Neutrophil (primary cell): ENCODE data around the gene SLC6A1.

ENCODE experiments used
- H3K27ac ChIP-seq: fragments of 200-600 bp; sonication (generic); 2 replicates; pipeline ENCODE4 v1.5.1; 2016; ENCODE audit warnings: mild to moderate bottlenecking, moderate library complexity
- H3K27me3 ChIP-seq: fragments of 200-600 bp; sonication (generic); 2 replicates; pipeline ENCODE4 v1.6.0; 2016; ENCODE audit warnings: mild to moderate bottlenecking
- H3K36me3 ChIP-seq: fragments of 200-600 bp; sonication (generic); 2 replicates; pipeline ENCODE4 v1.5.1; 2017
- H3K4me1 ChIP-seq, 2 experiments: fragments of 200-600 bp in 1 of 2; sonication (generic) in 1 of 2; 1 replicate in 1 of 2; 2 replicates in 1 of 2; pipeline versions ENCODE4 v1.5.1 to v1.6.1; 2013 to 2016; ENCODE audit warnings: low read depth in 1 of 2, low read length in 1 of 2, mild to moderate bottlenecking in 1 of 2, moderate library complexity in 1 of 2; ENCODE audit not compliant: control insufficient read depth in 1 of 2, insufficient read depth in 1 of 2
- H3K4me3 ChIP-seq, 2 experiments: fragments of 200-600 bp in 1 of 2; sonication (generic) in 1 of 2; 1 replicate in 1 of 2; 2 replicates in 1 of 2; pipeline ENCODE4 v1.5.1; 2013 to 2016; ENCODE audit warnings: low read depth in 1 of 2, low read length in 1 of 2, mild to moderate bottlenecking in 1 of 2, moderate library complexity in 1 of 2
- H3K9me3 ChIP-seq: fragments of 200-600 bp; sonication (generic); 2 replicates; pipeline ENCODE4 v1.5.1; 2016
- CTCF ChIP-seq: fragments of 200-600 bp; sonication (generic); IDR thresholded peaks from 2 replicates; pipeline ENCODE4 v1.5.1; 2016; ENCODE audit warnings: antibody characterized with exemption

SLC6A1 gene

GRCh38 chr3:11014752-11015151 is 22.2 kb downstream of the SLC6A1 start:
- no peaks in the 10 kb centered on the region for H3K36me3 ChIP-seq
- no peaks in the 10 kb centered on the region for H3K9me3 ChIP-seq
- H3K27me3 ChIP-seq, result peaks cover 25% of the 10 kb centered on the region
- no peak for TF ChIP-seq CTCF
- no peaks in the 10 kb centered on the region for H3K4me1 ChIP-seq
- H3K4me3 ChIP-seq, result no peak overlapping the region
- no peak overlapping the region for H3K27ac ChIP-seq

- TF ChIP-seq CTCF, result no peak
Measured at GRCh38 chr3:11015369-11015768, 22.8 kb downstream of the SLC6A1 start.

GRCh38 chr3:11016727-11017126 is 24.2 kb downstream of the SLC6A1 start:
- no peaks in the 10 kb centered on the region for H3K9me3 ChIP-seq
- H3K4me3 ChIP-seq, result no peak overlapping the region
- no peaks in the 10 kb centered on the region for H3K4me1 ChIP-seq
- H3K27me3 ChIP-seq, result peaks cover 36% of the 10 kb centered on the region
- H3K27ac ChIP-seq, result no peak overlapping the region
- TF ChIP-seq CTCF, result no peak
- no peaks in the 10 kb centered on the region for H3K36me3 ChIP-seq

More at GRCh38 chr3:11015369-11015768, 22.8 kb downstream of the SLC6A1 start:
- H3K9me3 ChIP-seq, result no peaks in the 10 kb centered on the region
- peaks cover 25% of the 10 kb centered on the region for H3K27me3 ChIP-seq
- no peaks in the 10 kb centered on the region for H3K36me3 ChIP-seq
- H3K4me1 ChIP-seq, result no peaks in the 10 kb centered on the region
- H3K27ac ChIP-seq, result no peak overlapping the region
- no peak overlapping the region for H3K4me3 ChIP-seq

GRCh38 chr3:11019116-11019819 is 26.7 kb downstream of the SLC6A1 start:
- no peaks in the 10 kb centered on the region for H3K9me3 ChIP-seq
- no peak overlapping the region for H3K27ac ChIP-seq
- no peaks in the 10 kb centered on the region for H3K4me1 ChIP-seq
- H3K36me3 ChIP-seq, result no peaks in the 10 kb centered on the region
- peaks cover 47% of the 10 kb centered on the region for H3K27me3 ChIP-seq
- TF ChIP-seq CTCF, result no peak
- H3K4me3 ChIP-seq, result no peak overlapping the region

- H3K4me1 ChIP-seq, result no peaks in the 10 kb centered on the region
- TF ChIP-seq CTCF, result no peak
Measured at GRCh38 chr3:11020764-11021163, 28.2 kb downstream of the SLC6A1 start.

More at GRCh38 chr3:11020764-11021163, 28.2 kb downstream of the SLC6A1 start:
- H3K9me3 ChIP-seq, result no peaks in the 10 kb centered on the region
- H3K36me3 ChIP-seq, result no peaks in the 10 kb centered on the region
- H3K27me3 ChIP-seq, result peaks cover 50% of the 10 kb centered on the region
- H3K27ac ChIP-seq, result no peak overlapping the region
- H3K4me3 ChIP-seq, result no peak overlapping the region
